Neural cell (in vitro differentiated cells): Measurements from ENCODE around the gene ENO2. TPM values are rescaled to one million over a fixed set of nuclear protein-coding genes. Genes with fewer than 3 reads are reported as not detected.

Source experiments
- H2AFZ ChIP-seq: fragments of 200-600, 300-800 bp; sonication (generic), shearing (Covaris generic); 2 replicates; pipeline ENCODE4 v1.6.0; 2014; ENCODE audit warnings: low read depth, mild to moderate bottlenecking, antibody characterized with exemption, low read length, moderate library complexity
- H3F3A ChIP-seq: fragments of 200-600 bp; shearing (Covaris generic); 2 replicates; pipeline ENCODE4 v1.6.1; 2016; ENCODE audit warnings: mild to moderate bottlenecking, moderate library complexity, mixed read lengths, antibody characterized with exemption, low read length; ENCODE audit not compliant: insufficient read depth, poor library complexity, severe bottlenecking
- H3K27ac ChIP-seq: fragments of 200-600, 300-800 bp; sonication (generic), shearing (Covaris generic); 2 replicates; pipeline ENCODE4 v1.5.1; 2014; ENCODE audit warnings: mild to moderate bottlenecking, low read length, moderate library complexity
- H3K27me3 ChIP-seq: fragments of 300-800, 200-600 bp; sonication (generic), shearing (Covaris generic); 2 replicates; pipeline ENCODE4 v1.6.0; 2014; ENCODE audit warnings: mild to moderate bottlenecking, low read depth, low read length, moderate library complexity; ENCODE audit not compliant: insufficient read depth
- H3K36me3 ChIP-seq: fragments of 300-800, 200-600 bp; sonication (generic), shearing (Covaris generic); 2 replicates; pipeline ENCODE4 v1.5.1; 2014; ENCODE audit warnings: mild to moderate bottlenecking, antibody characterized with exemption, low read length, moderate library complexity; ENCODE audit not compliant: insufficient read depth
- H3K4me2 ChIP-seq: fragments of 300-800, 200-600 bp; sonication (generic), shearing (Covaris generic); 2 replicates; pipeline ENCODE4 v1.6.0; 2014; ENCODE audit warnings: mild to moderate bottlenecking, low read length
- H3K4me3 ChIP-seq: fragments of 300-800, 200-600 bp; sonication (generic), shearing (Covaris generic); 2 replicates; pipeline ENCODE4 v1.5.1; 2014; ENCODE audit warnings: mild to moderate bottlenecking, low read length, moderate library complexity
- H3K79me2 ChIP-seq: fragments of 200-600 bp; shearing (Covaris generic); replicated peaks from 2 replicates; pipeline ENCODE4 v1.6.0; 2014; ENCODE audit warnings: mild to moderate bottlenecking, low read length, moderate library complexity; ENCODE audit not compliant: insufficient read depth
- H3K9ac ChIP-seq: fragments of 300-800, 200-600 bp; sonication (generic), shearing (Covaris generic); 2 replicates; pipeline ENCODE4 v1.6.1; 2016; ENCODE audit warnings: mild to moderate bottlenecking, low read length, mixed read lengths
- H3K9me2 ChIP-seq: fragments of 200-600 bp; shearing (Covaris generic); 2 replicates; pipeline ENCODE4 v1.6.1; 2016; ENCODE audit warnings: mild to moderate bottlenecking, low read length, mixed read lengths; ENCODE audit not compliant: insufficient read depth
- H3K9me3 ChIP-seq: fragments of 200-600, 300-800 bp; sonication (generic), shearing (Covaris generic); 2 replicates; pipeline ENCODE4 v1.6.1; 2016; ENCODE audit warnings: mild to moderate bottlenecking, mixed run types, low read length, moderate library complexity, mixed read lengths
- H4K20me1 ChIP-seq: fragments of 200-600 bp; shearing (Covaris generic); 2 replicates; pipeline ENCODE4 v1.6.1; 2016; ENCODE audit warnings: mild to moderate bottlenecking, mixed run types; ENCODE audit not compliant: insufficient read depth
- EP300 ChIP-seq: fragments of 450-650 bp; conservative IDR thresholded peaks from 2 replicates; pipeline ENCODE4 v1.6.1; 2014; ENCODE audit warnings: antibody characterized with exemption, mild to moderate bottlenecking, moderate library complexity; ENCODE audit not compliant: poor library complexity, severe bottlenecking
- EZH2 ChIP-seq: fragments of 200-600, 300-800 bp; shearing (Covaris generic), sonication (generic); IDR thresholded peaks from 2 replicates; pipeline ENCODE4 v1.6.1; 2014; ENCODE audit warnings: antibody characterized with exemption, low read length, borderline replicate concordance, mild to moderate bottlenecking; ENCODE audit not compliant: insufficient read depth, poor library complexity, severe bottlenecking
- MXI1 ChIP-seq: fragments of 450-650 bp; conservative IDR thresholded peaks from 2 replicates; pipeline ENCODE4 v1.6.1; 2014; ENCODE audit warnings: antibody characterized with exemption, mild to moderate bottlenecking; ENCODE audit not compliant: poor library complexity, severe bottlenecking
- POLR2AphosphoS5 ChIP-seq: IDR thresholded peaks from 2 replicates; pipeline ENCODE4 v1.6.1; 2012
- RAD21 ChIP-seq: fragments of 450-650 bp; conservative IDR thresholded peaks from 2 replicates; pipeline ENCODE4 v1.6.1; 2014; ENCODE audit warnings: antibody characterized with exemption, mild to moderate bottlenecking, moderate library complexity
- SMC3 ChIP-seq: fragments of 450-650 bp; conservative IDR thresholded peaks from 2 replicates; pipeline ENCODE4 v1.6.1; 2014; ENCODE audit warnings: antibody characterized with exemption, mild to moderate bottlenecking, moderate library complexity; ENCODE audit not compliant: poor library complexity
- TAF1 ChIP-seq: IDR thresholded peaks from 2 replicates; pipeline ENCODE4 v1.6.1; 2012; ENCODE audit warnings: low read depth
- polyA plus RNA-seq: library from polyadenylated mRNA; depleted of rRNA; stranded (reverse); fragments of >200 nt; gene quantifications from 2 replicates; pipeline ENCODE4 v1.2.3, GENCODE V29; 2014
- TF ChIP-seq, protein P1 (sequence below): IDR thresholded peaks from 2 replicates; pipeline ENCODE4 v1.6.1; 2012; ENCODE audit warnings: borderline replicate concordance
- TF ChIP-seq, protein P2 (sequence below): fragments of 450-650 bp; IDR thresholded peaks from 2 replicates; pipeline ENCODE4 v1.5.1; 2014; ENCODE audit warnings: antibody characterized with exemption, mild to moderate bottlenecking, moderate library complexity; ENCODE audit not compliant: poor library complexity, severe bottlenecking

The ENO2 gene
- polyA plus RNA-seq, 1 donor from 2014 or later, result 193 TPM

- Histone ChIP-seq H2AFZ (no peak overlapping the region), H3K4me3 (no peak overlapping the region), H3K36me3 (no peaks in the 10 kb centered on the region), H3K9me3 (no peaks in the 10 kb centered on the region), H3K9ac (no peak overlapping the region), H3K9me2 (no peaks in the 10 kb centered on the region), H3K4me2 (no peak overlapping the region), H3F3A (no peaks in the 10 kb centered on the region), H3K79me2 (peaks cover 16% of the 10 kb centered on the region), H3K27ac (no peak overlapping the region), H3K27me3 (no peaks in the 10 kb centered on the region), H4K20me1 (no peaks in the 10 kb centered on the region)
- TF ChIP-seq EP300 (no peak), RAD21 (no peak), EZH2 (no peak), TAF1 (no peak), POLR2AphosphoS5 (no peak), SMC3 (no peak), MXI1 (no peak)
- TF ChIP-seq, protein P1, sequence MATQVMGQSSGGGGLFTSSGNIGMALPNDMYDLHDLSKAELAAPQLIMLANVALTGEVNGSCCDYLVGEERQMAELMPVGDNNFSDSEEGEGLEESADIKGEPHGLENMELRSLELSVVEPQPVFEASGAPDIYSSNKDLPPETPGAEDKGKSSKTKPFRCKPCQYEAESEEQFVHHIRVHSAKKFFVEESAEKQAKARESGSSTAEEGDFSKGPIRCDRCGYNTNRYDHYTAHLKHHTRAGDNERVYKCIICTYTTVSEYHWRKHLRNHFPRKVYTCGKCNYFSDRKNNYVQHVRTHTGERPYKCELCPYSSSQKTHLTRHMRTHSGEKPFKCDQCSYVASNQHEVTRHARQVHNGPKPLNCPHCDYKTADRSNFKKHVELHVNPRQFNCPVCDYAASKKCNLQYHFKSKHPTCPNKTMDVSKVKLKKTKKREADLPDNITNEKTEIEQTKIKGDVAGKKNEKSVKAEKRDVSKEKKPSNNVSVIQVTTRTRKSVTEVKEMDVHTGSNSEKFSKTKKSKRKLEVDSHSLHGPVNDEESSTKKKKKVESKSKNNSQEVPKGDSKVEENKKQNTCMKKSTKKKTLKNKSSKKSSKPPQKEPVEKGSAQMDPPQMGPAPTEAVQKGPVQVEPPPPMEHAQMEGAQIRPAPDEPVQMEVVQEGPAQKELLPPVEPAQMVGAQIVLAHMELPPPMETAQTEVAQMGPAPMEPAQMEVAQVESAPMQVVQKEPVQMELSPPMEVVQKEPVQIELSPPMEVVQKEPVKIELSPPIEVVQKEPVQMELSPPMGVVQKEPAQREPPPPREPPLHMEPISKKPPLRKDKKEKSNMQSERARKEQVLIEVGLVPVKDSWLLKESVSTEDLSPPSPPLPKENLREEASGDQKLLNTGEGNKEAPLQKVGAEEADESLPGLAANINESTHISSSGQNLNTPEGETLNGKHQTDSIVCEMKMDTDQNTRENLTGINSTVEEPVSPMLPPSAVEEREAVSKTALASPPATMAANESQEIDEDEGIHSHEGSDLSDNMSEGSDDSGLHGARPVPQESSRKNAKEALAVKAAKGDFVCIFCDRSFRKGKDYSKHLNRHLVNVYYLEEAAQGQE, result no peak
- TF ChIP-seq, protein P2, sequence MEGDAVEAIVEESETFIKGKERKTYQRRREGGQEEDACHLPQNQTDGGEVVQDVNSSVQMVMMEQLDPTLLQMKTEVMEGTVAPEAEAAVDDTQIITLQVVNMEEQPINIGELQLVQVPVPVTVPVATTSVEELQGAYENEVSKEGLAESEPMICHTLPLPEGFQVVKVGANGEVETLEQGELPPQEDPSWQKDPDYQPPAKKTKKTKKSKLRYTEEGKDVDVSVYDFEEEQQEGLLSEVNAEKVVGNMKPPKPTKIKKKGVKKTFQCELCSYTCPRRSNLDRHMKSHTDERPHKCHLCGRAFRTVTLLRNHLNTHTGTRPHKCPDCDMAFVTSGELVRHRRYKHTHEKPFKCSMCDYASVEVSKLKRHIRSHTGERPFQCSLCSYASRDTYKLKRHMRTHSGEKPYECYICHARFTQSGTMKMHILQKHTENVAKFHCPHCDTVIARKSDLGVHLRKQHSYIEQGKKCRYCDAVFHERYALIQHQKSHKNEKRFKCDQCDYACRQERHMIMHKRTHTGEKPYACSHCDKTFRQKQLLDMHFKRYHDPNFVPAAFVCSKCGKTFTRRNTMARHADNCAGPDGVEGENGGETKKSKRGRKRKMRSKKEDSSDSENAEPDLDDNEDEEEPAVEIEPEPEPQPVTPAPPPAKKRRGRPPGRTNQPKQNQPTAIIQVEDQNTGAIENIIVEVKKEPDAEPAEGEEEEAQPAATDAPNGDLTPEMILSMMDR, result no peak
Measured at GRCh38 chr12:6917491-6918231, 3.3 kb downstream of the ENO2 start.

GRCh38 chr12:6919588-6919987 is 5.2 kb downstream of the ENO2 start:
- H3K79me2 ChIP-seq, result peaks cover 11% of the 10 kb centered on the region
- H3K4me2 ChIP-seq, result no peak overlapping the region
- H3K27ac ChIP-seq, result no peak overlapping the region
- H3K27me3 ChIP-seq, result no peaks in the 10 kb centered on the region
- no peaks in the 10 kb centered on the region for H3K36me3 ChIP-seq
- no peak overlapping the region for H3K9ac ChIP-seq
- TF ChIP-seq RAD21, result no peak
- no peak for TF ChIP-seq SMC3
- TF ChIP-seq MXI1, result no peak
- TF ChIP-seq TAF1, result no peak
- TF ChIP-seq, protein P2, result no peak
- TF ChIP-seq, protein P1, result no peak
- no peak for TF ChIP-seq POLR2AphosphoS5
- TF ChIP-seq EP300, result no peak
- no peak for TF ChIP-seq EZH2
- H3K4me3 ChIP-seq, result no peak overlapping the region
- no peak overlapping the region for H2AFZ ChIP-seq
- H3K9me3 ChIP-seq, result no peaks in the 10 kb centered on the region
- H3K9me2 ChIP-seq, result no peaks in the 10 kb centered on the region
- H3F3A ChIP-seq, result peaks cover 3% of the 10 kb centered on the region
- no peaks in the 10 kb centered on the region for H4K20me1 ChIP-seq
